ENCODE measurements around the gene PPP1R3G. TPM values are rescaled to one million over a fixed set of nuclear protein-coding genes. Genes with fewer than 3 reads are reported as not detected.

PPP1R3G gene
- total RNA-seq, 4 donors from 2014 or later, result 0.10 to 1.1 (median 0.49) TPM; not detected in 1

DNA sequence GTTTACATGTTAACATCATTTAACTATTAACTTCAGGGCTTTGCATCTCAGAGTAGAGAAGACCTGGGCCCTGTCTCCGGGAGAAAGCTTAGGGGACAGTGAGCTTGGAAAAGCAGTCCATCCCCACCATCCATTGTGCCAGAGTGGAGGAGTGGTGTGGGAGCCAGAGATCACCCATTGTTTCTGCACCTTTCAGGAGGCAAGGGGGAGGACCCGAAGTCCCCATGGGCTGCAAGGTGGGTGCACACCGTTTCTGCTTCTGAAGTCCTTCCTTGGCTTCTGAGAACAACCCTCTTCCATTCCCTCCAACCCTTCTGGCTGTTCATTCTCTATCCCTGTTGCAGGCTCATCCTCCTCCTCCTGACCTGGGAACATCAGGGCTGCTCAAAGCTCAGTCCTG is 4.0 kb upstream of the PPP1R3G start:
- Histone ChIP-seq H3K27me3 (peaks cover 0 to 5% (median 1%) of the 10 kb centered on the region in 3 donors), H3K36me3 (no peaks in the 10 kb centered on the region), H3K9me3 (no peaks in the 10 kb centered on the region), H3K4me1 (peaks cover 0 to 12% of the 10 kb centered on the region in 2 donors), H3K27ac (no peak overlapping the region), H3K4me3 (no peak overlapping the region)
- in situ Hi-C loops (cut with MboI; ENCODE audit: low sequenced_read_pairs in 4 of 4) (no loop called here), intact Hi-C loops (cut with DNase I; ENCODE audit: low total_unique reads) (loop anchor here (5.0 kb wide), 1 partner anchor 79 kb away; the partner anchor contains the start of gene RPP40)
- ATAC-seq, result no peak
- TF ChIP-seq, protein P1, sequence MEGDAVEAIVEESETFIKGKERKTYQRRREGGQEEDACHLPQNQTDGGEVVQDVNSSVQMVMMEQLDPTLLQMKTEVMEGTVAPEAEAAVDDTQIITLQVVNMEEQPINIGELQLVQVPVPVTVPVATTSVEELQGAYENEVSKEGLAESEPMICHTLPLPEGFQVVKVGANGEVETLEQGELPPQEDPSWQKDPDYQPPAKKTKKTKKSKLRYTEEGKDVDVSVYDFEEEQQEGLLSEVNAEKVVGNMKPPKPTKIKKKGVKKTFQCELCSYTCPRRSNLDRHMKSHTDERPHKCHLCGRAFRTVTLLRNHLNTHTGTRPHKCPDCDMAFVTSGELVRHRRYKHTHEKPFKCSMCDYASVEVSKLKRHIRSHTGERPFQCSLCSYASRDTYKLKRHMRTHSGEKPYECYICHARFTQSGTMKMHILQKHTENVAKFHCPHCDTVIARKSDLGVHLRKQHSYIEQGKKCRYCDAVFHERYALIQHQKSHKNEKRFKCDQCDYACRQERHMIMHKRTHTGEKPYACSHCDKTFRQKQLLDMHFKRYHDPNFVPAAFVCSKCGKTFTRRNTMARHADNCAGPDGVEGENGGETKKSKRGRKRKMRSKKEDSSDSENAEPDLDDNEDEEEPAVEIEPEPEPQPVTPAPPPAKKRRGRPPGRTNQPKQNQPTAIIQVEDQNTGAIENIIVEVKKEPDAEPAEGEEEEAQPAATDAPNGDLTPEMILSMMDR (IDR thresholded peaks at IDR 0.05 in 4 of 5, conservative IDR thresholded peaks at IDR 0.05 in 1 of 5), result no peak
- TF ChIP-seq POLR2A (IDR thresholded peaks at IDR 0.05), result no peak
- no peak for DNase-seq

DNA sequence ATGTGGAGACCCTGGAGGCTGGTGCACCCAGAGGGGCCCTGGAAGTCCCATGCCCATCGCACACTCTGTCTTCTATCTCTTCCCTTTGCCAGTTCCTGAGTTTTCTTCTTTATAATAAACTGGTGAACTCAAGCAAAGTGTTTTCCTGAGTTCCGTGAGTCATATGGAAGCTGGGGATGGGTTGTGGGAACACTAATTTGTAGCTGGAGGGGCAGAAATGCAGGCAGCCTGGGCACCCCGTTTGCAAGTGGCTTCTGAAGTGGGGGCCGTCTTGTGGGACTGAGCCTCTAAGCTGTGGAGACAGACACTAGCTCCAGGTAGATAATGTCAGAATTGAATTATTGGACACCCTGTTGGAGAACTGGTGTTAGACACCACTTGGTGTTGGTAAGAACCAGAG is 3.2 kb upstream of the PPP1R3G start:
- Histone ChIP-seq H3K27ac (no peak overlapping the region), H3K27me3 (peaks cover 0 to 12% (median 5%) of the 10 kb centered on the region in 3 donors), H3K36me3 (no peaks in the 10 kb centered on the region), H3K4me3 (no peak overlapping the region), H3K9me3 (no peaks in the 10 kb centered on the region), H3K4me1 (peaks cover 0 to 15% of the 10 kb centered on the region in 2 donors)
- intact Hi-C loops (cut with DNase I; ENCODE audit: low total_unique reads), result loop anchor here (5.0 kb wide), 1 partner anchor 80 kb away; the partner anchor contains the start of gene RPP40
- ATAC-seq, result no peak
- no peak for TF ChIP-seq POLR2A (IDR thresholded peaks at IDR 0.05)
- TF ChIP-seq, protein P1 (IDR thresholded peaks at IDR 0.05 in 4 of 5, conservative IDR thresholded peaks at IDR 0.05 in 1 of 5), result no peak
- no peak for DNase-seq
- in situ Hi-C loops (cut with MboI; ENCODE audit: low sequenced_read_pairs in 4 of 4), result no loop called here

DNA sequence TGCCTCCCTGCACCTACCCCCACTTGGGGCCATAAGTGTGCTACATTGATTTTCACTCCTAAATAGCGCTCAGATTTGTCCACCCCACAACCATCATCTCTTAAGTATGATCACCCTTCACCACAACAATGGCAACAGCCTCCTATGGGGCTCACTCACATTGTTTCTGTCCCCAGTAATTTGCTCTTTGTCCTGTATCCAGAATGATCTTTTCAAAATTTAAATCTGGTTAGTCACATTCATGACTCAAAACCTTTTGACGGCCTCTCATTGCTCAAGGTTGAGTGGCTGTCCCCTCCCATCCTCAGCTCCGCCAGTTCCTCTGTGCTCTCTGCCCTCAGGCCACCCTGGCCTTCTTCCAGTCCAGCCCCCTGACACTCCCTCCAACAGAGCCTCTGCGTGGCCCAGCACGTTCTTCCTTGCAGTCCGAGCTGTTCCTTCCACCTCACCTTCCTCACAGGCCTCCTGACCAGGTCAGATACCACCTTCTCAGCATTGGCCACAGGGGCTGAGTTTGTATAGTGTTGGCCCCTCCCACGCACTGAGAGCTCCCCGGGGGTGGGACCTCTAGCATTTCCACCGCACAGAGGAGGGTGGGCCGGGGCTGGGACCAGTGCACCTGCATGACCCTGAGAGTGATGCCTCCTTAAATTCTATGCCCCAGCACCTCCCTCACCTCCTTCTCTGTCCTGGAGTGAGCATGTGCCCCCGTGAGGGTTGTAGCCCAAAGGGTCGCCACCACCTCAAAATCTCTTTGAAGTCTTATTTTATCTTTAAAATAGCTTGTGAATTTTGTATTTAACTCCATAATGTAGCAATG is 2.4 kb upstream of the PPP1R3G start:
- Histone ChIP-seq H3K27ac (no peak overlapping the region), H3K9me3 (no peaks in the 10 kb centered on the region), H3K4me1 (peaks cover 0 to 15% of the 10 kb centered on the region in 2 donors), H3K4me3 (no peak overlapping the region), H3K36me3 (no peaks in the 10 kb centered on the region), H3K27me3 (peaks cover 0 to 14% (median 5%) of the 10 kb centered on the region in 3 donors)
- ATAC-seq, result no peak
- no peak for DNase-seq
- in situ Hi-C loops (cut with MboI; ENCODE audit: low sequenced_read_pairs in 4 of 4) (no loop called here), intact Hi-C loops (cut with DNase I; ENCODE audit: low total_unique reads) (loop anchor here (5.0 kb wide), 1 partner anchor 80 kb away; the partner anchor contains the start of gene RPP40)
- no peak for TF ChIP-seq POLR2A (IDR thresholded peaks at IDR 0.05)
- TF ChIP-seq, protein P1 (IDR thresholded peaks at IDR 0.05 in 4 of 5, conservative IDR thresholded peaks at IDR 0.05 in 1 of 5), result no peak

DNA sequence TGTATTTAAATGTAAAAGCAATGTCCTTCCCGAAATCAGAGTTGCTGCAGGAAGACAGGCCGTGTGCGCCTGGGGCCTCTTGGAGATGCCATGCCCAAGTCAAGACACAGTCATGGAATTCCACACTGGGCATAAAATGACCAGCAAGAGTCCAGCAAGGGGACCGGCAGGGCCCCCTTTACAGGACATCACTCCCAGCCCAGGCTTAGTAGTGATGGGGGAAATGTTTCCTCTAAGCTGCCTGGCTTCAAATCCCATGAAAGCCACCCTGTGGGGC is 1.9 kb upstream of the PPP1R3G start:
- ATAC-seq, result no peak
- Histone ChIP-seq H3K9me3 (no peaks in the 10 kb centered on the region), H3K4me3 (no peak overlapping the region), H3K27me3 (peaks cover 0 to 14% (median 5%) of the 10 kb centered on the region in 3 donors), H3K27ac (no peak overlapping the region), H3K36me3 (no peaks in the 10 kb centered on the region), H3K4me1 (peaks cover 0 to 15% of the 10 kb centered on the region in 2 donors)
- in situ Hi-C loops (cut with MboI; ENCODE audit: low sequenced_read_pairs in 4 of 4) (no loop called here), intact Hi-C loops (cut with DNase I; ENCODE audit: low total_unique reads) (loop anchor here (5.0 kb wide), 1 partner anchor 81 kb away; the partner anchor contains the start of gene RPP40)
- no peak for TF ChIP-seq POLR2A (IDR thresholded peaks at IDR 0.05)
- TF ChIP-seq, protein P1 (IDR thresholded peaks at IDR 0.05 in 4 of 5, conservative IDR thresholded peaks at IDR 0.05 in 1 of 5), result no peak
- no peak for DNase-seq
